HG03095 (cell line): ENCODE results near the gene ATP5PO.
"Not testable (repeated sequence)": the region's sequence is repeated elsewhere in the genome, so short reads cannot be mapped to it uniquely, and the experiment has no call there.

Source experiments
- ATAC-seq: cut with Tn5 transposase; IDR thresholded peaks from one replicate; pipeline ENCODE4 v1.9.1; 2021; ENCODE audit warnings: moderate library complexity; ENCODE audit not compliant: unreplicated experiment

The ATP5PO gene

GRCh38 chr21:33940881-33941245, 25.3 kb upstream of the ATP5PO start:
- no peak for ATAC-seq

GRCh38 chr21:33940164-33940880, 24.7 kb upstream of the ATP5PO start:
- ATAC-seq, result no peak

GRCh38 chr21:33939226-33939625, 23.6 kb upstream of the ATP5PO start:
- no peak for ATAC-seq

- ATAC-seq, result no peak
These were observed 22.8 kb upstream of the ATP5PO start for GRCh38 chr21:33938381-33938780.

GRCh38 chr21:33937931-33938339, 22.3 kb upstream of the ATP5PO start:
- no peak for ATAC-seq

GRCh38 chr21:33937146-33937545, 21.5 kb upstream of the ATP5PO start:
- ATAC-seq, result no peak

GRCh38 chr21:33936301-33937038, 20.9 kb upstream of the ATP5PO start:
- ATAC-seq, result no peak

GRCh38 chr21:33932731-33933130, 17.1 kb upstream of the ATP5PO start:
- ATAC-seq, result no peak

- no peak for ATAC-seq
These were observed 16.3 kb upstream of the ATP5PO start for GRCh38 chr21:33931799-33932390.

- not testable (repeated sequence) for ATAC-seq
These were observed 15.6 kb upstream of the ATP5PO start for GRCh38 chr21:33931052-33931798.

GRCh38 chr21:33926248-33926647, 10.6 kb upstream of the ATP5PO start:
- ATAC-seq, result not testable (repeated sequence)

- no peak for ATAC-seq
These were observed 9.1 kb upstream of the ATP5PO start for GRCh38 chr21:33924766-33925100.

- no peak for ATAC-seq
These were observed 8.6 kb upstream of the ATP5PO start for GRCh38 chr21:33924079-33924765.

- no peak for ATAC-seq
These were observed 1.8 kb upstream of the ATP5PO start for GRCh38 chr21:33917421-33917820.

- ATAC-seq, result no peak
These were observed 580 bp upstream of the ATP5PO start for GRCh38 chr21:33916200-33916567.

GRCh38 chr21:33914188-33914587, 1.4 kb downstream of the ATP5PO start:
- ATAC-seq, result no peak

- ATAC-seq, result no peak
These were observed 5.8 kb downstream of the ATP5PO start for GRCh38 chr21:33909756-33910155.

GRCh38 chr21:33908760-33909159, 6.8 kb downstream of the ATP5PO start:
- no peak for ATAC-seq

GRCh38 chr21:33904041-33904440, 11.6 kb downstream of the ATP5PO start:
- ATAC-seq, result no peak

- no peak for ATAC-seq
These were observed 13.3 kb downstream of the ATP5PO start for GRCh38 chr21:33902349-33902748.
